Stimulated activated naive CD8-positive, alpha-beta T cell treated with anti-CD3 and anti-CD28 coated beads, Interleukin-15, amount 100 ng/mL, for 72 hours (primary cell): ENCODE data around the gene CASP7.

Experiments
- ATAC-seq: fragments of 150-1000 bp; cut with Tn5 transposase; 2 replicates; pipeline ENCODE4 v1.10.0; 2021; ENCODE audit warnings: mild to moderate bottlenecking, moderate library complexity
- DNase-seq, 2 donors: peaks; one replicate each; pipeline ENCODE4 v3.0.0; 2021 to 2022
- H3K27ac Mint-ChIP-seq, 2 donors: one replicate each; pipeline ENCODE4 v1.8.0; 2022; ENCODE audit warnings: mild to moderate bottlenecking in 2 of 2, mixed read lengths in 2 of 2, moderate library complexity in 2 of 2
- H3K27me3 Mint-ChIP-seq: one replicate; pipeline ENCODE4 v1.8.0; 2022; ENCODE audit warnings: mixed read lengths
- H3K4me1 Mint-ChIP-seq: one replicate; pipeline ENCODE4 v1.8.0; 2022; ENCODE audit warnings: mild to moderate bottlenecking, mixed read lengths
- H3K4me3 Mint-ChIP-seq, 2 donors: one replicate each; pipeline ENCODE4 v1.8.0; 2022; ENCODE audit warnings: mild to moderate bottlenecking in 2 of 2, mixed read lengths in 2 of 2, moderate library complexity in 1 of 2
- H3K9me3 Mint-ChIP-seq, 2 donors: one replicate each; pipeline ENCODE4 v1.8.0; 2022; ENCODE audit warnings: mixed read lengths in 2 of 2

The CASP7 gene

DNA sequence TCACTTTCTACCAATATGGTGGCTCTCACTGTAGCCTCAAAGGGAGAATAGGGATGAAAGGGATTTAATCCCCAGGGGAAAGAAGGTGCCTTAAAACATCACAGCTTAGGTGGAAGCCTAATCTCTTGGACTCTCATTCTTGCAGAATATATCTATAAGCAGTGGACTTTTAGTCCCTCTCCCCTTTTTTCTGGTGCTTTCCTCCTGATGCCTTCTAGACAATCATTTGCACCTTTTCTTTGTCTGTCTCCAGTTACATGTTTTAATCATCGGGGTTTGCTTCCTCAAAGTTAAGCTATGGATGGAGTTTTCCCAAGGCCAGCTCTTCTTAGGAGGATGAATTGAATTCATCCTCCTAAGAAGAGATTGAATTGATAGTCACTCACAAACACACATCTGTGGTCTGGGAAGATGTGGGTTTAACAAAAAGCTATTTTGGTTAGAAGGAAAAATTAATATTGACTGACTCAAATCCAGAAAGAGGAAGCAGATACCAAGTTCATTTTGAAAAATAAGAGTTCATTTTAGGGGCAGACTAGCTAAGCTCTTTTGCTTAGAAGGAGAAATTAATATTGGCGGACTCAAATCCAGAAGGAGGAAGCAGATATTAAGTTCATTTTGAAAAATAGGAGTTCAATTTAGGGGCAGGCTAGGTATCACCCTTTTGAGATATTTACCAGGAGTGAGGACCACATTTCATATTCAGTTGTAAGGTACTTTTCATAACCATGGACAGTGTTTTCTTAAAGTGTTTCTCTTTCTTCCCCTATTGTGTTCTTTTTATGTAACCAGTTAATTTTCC, 36.6 kb downstream of the CASP7 start:
- H3K27ac Mint-ChIP-seq = no peak overlapping the region
- no peak overlapping the region for H3K4me3 Mint-ChIP-seq
- H3K27me3 Mint-ChIP-seq = no peaks in the 10 kb centered on the region
- ATAC-seq (no peak), DNase-seq (no peak)
- peaks cover 0 to 7% of the 10 kb centered on the region in 2 donors for H3K9me3 Mint-ChIP-seq
- peaks cover 8% of the 10 kb centered on the region for H3K4me1 Mint-ChIP-seq

DNA sequence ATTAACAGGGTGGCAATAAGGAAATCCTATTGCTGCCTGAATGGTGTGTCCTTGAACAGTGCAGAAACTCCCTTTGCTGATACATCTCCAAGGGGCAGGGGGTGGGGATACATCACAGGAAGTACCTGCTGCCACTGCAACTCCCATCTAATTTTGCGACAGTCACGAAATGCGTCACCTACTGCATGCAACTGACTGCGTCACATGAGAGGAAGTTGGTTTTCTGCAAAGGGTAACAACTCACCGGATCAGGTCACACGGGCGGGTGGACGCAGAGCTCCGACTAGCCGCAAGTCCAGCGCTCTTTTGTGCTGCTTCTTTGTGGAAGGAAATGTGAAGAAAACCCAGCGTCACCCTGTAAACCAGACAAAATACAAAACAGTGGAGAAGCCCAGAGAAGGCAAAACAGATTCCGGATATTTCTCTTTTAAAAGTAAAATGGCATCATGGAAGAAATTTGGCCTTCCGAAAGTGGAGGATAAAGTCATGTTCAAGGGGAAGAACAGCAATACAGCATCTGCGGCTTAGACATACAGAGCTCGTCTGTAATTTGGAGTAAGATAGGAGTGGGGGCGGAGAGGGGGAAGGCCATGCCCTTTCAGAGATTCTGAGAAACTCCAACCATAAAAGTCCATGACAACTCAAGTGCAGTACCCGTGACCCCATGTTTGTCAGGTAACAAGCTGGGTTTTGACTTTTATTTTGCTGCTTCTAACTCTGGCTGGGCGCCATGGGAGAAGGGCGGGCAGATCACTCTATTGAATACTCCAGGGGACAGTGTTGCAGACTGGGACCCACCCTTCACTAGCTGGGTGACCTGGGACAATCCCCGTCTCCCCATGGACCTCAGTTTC, 39.5 kb downstream of the CASP7 start:
- peak overlapping the region in 1 of 2 donors; percentile 67 for H3K27ac Mint-ChIP-seq
- peaks cover 8% of the 10 kb centered on the region for H3K4me1 Mint-ChIP-seq
- ATAC-seq (no peak), DNase-seq (no peak)
- H3K9me3 Mint-ChIP-seq = peaks cover 0 to 7% of the 10 kb centered on the region in 2 donors
- H3K27me3 Mint-ChIP-seq = no peaks in the 10 kb centered on the region
- H3K4me3 Mint-ChIP-seq = no peak overlapping the region

- H3K27ac Mint-ChIP-seq = no peak overlapping the region
- DNase-seq (no peak), ATAC-seq (no peak)
- H3K4me3 Mint-ChIP-seq = no peak overlapping the region
- no peaks in the 10 kb centered on the region for H3K27me3 Mint-ChIP-seq
- peaks cover 0 to 7% of the 10 kb centered on the region in 2 donors for H3K9me3 Mint-ChIP-seq
- H3K4me1 Mint-ChIP-seq = peaks cover 8% of the 10 kb centered on the region
Observed at GRCh38 chr10:113720386-113720785, 40.7 kb downstream of the CASP7 start.

DNA sequence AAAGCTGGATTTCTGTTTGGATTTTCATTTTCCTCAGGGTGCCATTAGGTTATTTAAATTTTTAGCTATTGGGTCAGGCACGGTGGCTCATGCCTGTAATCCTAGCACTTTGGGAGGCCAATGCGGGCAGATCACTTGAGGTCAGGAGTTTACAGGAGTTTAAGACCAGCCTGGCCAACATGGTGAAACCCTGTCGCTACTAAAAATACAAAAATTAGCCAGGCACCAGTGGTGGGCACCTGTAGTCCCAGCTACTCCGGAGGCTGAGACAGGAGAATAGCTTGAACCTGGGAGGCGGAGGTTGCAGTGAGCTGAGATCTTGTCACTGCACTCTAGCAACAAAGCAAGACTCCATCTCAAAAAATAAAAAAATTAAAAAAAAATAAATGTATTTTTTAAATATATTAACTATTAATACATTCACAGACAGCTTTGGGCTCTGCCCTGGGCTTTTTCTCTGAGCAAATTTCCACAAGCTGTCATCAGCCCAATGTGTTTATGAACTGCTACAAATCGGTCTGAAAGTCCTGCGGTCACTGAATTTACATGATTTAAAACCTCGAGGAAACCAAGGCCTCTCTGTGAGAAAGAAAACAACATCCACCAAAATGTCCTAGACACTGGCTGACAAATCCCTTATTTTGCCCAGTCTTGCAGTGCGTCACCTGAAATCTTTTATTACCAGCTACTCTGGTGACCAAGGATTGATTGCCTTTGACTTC, 52.6 kb downstream of the CASP7 start:
- Mint-ChIP-seq H3K27ac (no peak overlapping the region), H3K27me3 (no peaks in the 10 kb centered on the region), H3K9me3 (no peaks in the 10 kb centered on the region), H3K4me3 (no peak overlapping the region), H3K4me1 (no peaks in the 10 kb centered on the region)
- DNase-seq = no peak
- ATAC-seq = no peak

- Mint-ChIP-seq H3K4me3 (no peak overlapping the region), H3K9me3 (no peaks in the 10 kb centered on the region), H3K27me3 (no peaks in the 10 kb centered on the region), H3K27ac (no peak overlapping the region), H3K4me1 (no peaks in the 10 kb centered on the region)
- no peak for DNase-seq
- ATAC-seq = no peak
Observed at GRCh38 chr10:113732966-113733365, 53.3 kb downstream of the CASP7 start.

DNA sequence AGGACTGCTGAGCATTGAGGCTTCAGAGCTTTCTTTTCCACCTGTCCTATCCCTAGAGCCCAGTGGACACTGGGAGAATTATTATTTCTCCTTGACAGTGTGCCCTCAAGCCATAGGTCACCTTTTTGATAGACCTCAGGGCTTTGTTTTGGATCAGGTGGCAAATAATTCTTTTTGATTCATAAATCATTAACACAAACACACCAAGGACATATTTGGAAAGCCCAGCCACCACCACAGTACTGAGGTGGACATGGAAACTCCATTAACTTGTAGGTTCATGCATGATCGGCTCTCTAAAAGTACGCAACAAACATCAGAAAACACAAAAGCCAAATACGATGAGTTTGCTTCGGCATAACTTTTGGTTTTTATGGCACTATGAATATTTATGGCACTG, 53.9 kb downstream of the CASP7 start:
- H3K4me1 Mint-ChIP-seq = no peaks in the 10 kb centered on the region
- H3K27me3 Mint-ChIP-seq = no peaks in the 10 kb centered on the region
- H3K4me3 Mint-ChIP-seq = no peak overlapping the region
- no peaks in the 10 kb centered on the region for H3K9me3 Mint-ChIP-seq
- DNase-seq (no peak), ATAC-seq (no peak)
- no peak overlapping the region for H3K27ac Mint-ChIP-seq

- no peaks in the 10 kb centered on the region for H3K27me3 Mint-ChIP-seq
- DNase-seq = no peak
- H3K4me1 Mint-ChIP-seq = no peaks in the 10 kb centered on the region
- no peak overlapping the region for H3K4me3 Mint-ChIP-seq
- H3K9me3 Mint-ChIP-seq = no peaks in the 10 kb centered on the region
- peak; percentile 57 for ATAC-seq
- H3K27ac Mint-ChIP-seq = no peak overlapping the region
Observed at GRCh38 chr10:113735913-113736312, 56.2 kb downstream of the CASP7 start.

- no peak for DNase-seq
- Mint-ChIP-seq H3K4me1 (no peaks in the 10 kb centered on the region), H3K4me3 (no peak overlapping the region), H3K27me3 (no peaks in the 10 kb centered on the region), H3K27ac (no peak overlapping the region), H3K9me3 (no peaks in the 10 kb centered on the region)
- no peak for ATAC-seq
Observed at GRCh38 chr10:113736576-113736975, 56.9 kb downstream of the CASP7 start.

DNA sequence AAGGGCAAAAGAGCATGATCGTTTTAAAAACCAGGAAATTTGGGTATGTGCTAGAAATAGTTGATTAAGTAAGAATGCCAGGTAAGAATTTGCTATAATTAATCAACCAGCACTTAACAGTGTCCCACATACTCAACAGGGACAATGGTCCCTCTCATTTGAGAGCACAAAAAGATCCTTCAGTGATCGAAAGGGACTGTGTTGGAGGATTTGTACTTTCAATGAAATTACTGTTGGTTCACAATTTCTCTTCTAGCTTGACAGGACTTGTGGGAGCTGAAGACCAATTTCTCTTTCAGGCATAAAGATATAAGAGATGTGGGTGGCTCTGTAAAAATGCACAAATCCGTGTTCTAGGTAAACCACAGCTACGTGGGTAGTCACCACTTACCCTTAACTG, 59.3 kb downstream of the CASP7 start:
- ATAC-seq = no peak
- no peaks in the 10 kb centered on the region for H3K9me3 Mint-ChIP-seq
- no peaks in the 10 kb centered on the region for H3K4me1 Mint-ChIP-seq
- H3K27ac Mint-ChIP-seq = no peak overlapping the region
- no peak overlapping the region for H3K4me3 Mint-ChIP-seq
- peaks cover 4% of the 10 kb centered on the region for H3K27me3 Mint-ChIP-seq
- no peak for DNase-seq

DNA sequence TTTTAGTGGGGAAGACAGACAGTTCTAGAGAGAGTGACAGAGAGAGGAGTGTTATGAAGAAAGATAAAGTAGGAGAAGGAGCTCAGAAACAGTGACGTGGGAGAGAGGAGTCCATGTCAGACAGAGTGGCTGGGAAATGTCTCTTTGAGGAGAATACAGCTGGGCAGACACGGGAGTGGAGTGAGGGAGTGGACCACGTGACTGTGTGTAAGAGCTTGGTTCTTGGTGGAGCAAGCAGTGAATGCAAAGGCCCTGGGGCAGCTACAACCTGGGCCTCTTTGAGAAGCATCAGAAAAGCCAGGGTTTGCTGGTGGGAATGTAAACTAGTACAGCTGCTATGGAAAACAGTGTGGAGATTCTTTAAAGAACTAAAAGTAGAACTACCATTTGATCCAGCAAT, 59.9 kb downstream of the CASP7 start:
- Mint-ChIP-seq H3K27ac (no peak overlapping the region), H3K27me3 (peaks cover 9% of the 10 kb centered on the region), H3K9me3 (no peaks in the 10 kb centered on the region), H3K4me1 (no peaks in the 10 kb centered on the region), H3K4me3 (no peak overlapping the region)
- no peak for ATAC-seq
- no peak for DNase-seq

GRCh38 chr10:113740850-113741249, 61.1 kb downstream of the CASP7 start:
- Mint-ChIP-seq H3K4me3 (no peak overlapping the region), H3K9me3 (no peaks in the 10 kb centered on the region), H3K27ac (no peak overlapping the region), H3K27me3 (peaks cover 16% of the 10 kb centered on the region), H3K4me1 (no peaks in the 10 kb centered on the region)
- no peak for DNase-seq
- no peak for ATAC-seq

DNA sequence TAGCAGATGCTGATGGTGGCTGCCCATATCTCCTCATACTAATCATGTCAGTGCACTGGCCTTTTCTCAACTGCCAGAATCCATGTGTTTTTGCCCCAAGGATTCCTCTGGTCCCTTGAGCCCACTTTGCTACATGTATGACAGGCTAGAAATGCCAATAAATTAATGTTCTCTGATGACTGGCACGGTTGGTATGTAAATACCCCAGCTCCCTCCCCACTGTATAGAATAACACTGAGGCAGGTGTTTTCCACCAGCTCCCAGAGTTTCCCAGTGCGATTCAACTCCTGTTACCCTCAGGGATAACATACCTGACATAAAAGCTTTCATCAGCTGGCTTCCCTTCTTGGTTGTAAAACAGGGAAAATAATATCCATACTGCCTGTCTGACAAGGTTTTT, 62.8 kb downstream of the CASP7 start:
- no peaks in the 10 kb centered on the region for H3K4me1 Mint-ChIP-seq
- no peak for ATAC-seq
- H3K27ac Mint-ChIP-seq = no peak overlapping the region
- H3K27me3 Mint-ChIP-seq = peaks cover 23% of the 10 kb centered on the region
- H3K9me3 Mint-ChIP-seq = no peaks in the 10 kb centered on the region
- no peak for DNase-seq
- no peak overlapping the region for H3K4me3 Mint-ChIP-seq

- no peak overlapping the region for H3K27ac Mint-ChIP-seq
- H3K27me3 Mint-ChIP-seq = peaks cover 23% of the 10 kb centered on the region
Observed at GRCh38 chr10:113743594-113743993, 63.9 kb downstream of the CASP7 start.

GRCh38 chr10:113745374-113745773, 65.7 kb downstream of the CASP7 start:
- Mint-ChIP-seq H3K4me1 (no peaks in the 10 kb centered on the region), H3K9me3 (no peaks in the 10 kb centered on the region), H3K4me3 (no peak overlapping the region), H3K27me3 (peaks cover 23% of the 10 kb centered on the region), H3K27ac (peak overlapping the region in 1 of 2 donors; percentile 64)
- DNase-seq (no peak), ATAC-seq (no peak)

More at GRCh38 chr10:113743594-113743993, 63.9 kb downstream of the CASP7 start:
- DNase-seq (no peak), ATAC-seq (no peak)
- Mint-ChIP-seq H3K9me3 (no peaks in the 10 kb centered on the region), H3K4me3 (no peak overlapping the region), H3K4me1 (no peaks in the 10 kb centered on the region)

DNA sequence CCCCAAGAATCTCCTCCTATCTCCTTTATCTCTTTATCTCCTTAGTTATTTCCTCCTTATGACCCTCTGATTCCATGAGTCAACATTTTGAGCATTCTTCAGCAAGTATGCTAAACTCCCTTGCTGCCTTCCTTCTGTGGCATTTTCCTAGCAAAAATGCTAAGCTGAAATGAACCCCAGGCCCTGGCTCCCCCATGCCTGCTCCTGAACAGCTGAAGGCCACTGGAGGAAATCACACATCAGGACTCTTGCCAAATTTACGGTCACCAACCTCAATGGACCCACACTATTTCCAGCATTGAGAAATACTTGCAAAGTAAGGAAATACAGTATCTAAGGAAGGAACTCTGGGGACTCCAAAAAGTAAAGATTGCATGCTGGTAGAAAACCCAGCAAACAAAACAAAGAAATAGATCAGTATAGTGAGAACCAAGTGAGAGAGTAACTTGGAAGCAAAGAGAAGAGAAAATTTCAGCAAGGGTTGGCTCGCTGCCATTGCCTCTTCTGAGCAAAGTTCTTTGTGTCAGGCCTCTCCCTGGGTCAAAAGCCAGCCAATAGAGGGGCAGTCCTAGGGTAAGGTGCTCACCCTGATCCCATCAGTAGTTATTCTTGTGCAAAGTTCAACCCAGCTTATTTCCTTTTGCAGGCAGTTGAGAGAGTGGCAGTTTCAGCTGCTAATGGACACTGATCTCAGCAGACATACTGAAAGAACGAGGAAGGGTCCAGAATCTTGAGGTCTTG, 66.7 kb downstream of the CASP7 start:
- Mint-ChIP-seq H3K4me1 (no peaks in the 10 kb centered on the region), H3K27ac (no peak overlapping the region), H3K27me3 (peaks cover 23% of the 10 kb centered on the region), H3K4me3 (no peak overlapping the region), H3K9me3 (no peaks in the 10 kb centered on the region)
- DNase-seq (no peak), ATAC-seq (no peak)
